Cardiac muscle cell (in vitro differentiated cells and primary cell): Measurements from ENCODE around the gene COL15A1. TPM values are rescaled to one million over a fixed set of nuclear protein-coding genes. Genes with fewer than 3 reads are reported as not detected.

ENCODE experiments used
- DNase-seq, 2 donors: peaks; one replicate each; pipeline versions ENCODE4 v3.0.0 to v3.0.0-alpha.2; 2010 to 2017; ENCODE audit warnings: low read depth in 1 of 2, low spot score in 1 of 2
- H3K27ac ChIP-seq: fragments of 200-600 bp; sonication (generic); 2 replicates; pipeline ENCODE4 v1.5.1; 2016
- H3K27me3 ChIP-seq: fragments of 200-600 bp; sonication (generic); 2 replicates; pipeline ENCODE4 v1.6.0; 2016; ENCODE audit warnings: control low read depth
- H3K36me3 ChIP-seq: fragments of 200-600 bp; sonication (generic); 2 replicates; pipeline ENCODE4 v1.5.1; 2016; ENCODE audit warnings: control low read depth
- H3K4me1 ChIP-seq: fragments of 200-600 bp; sonication (generic); 2 replicates; pipeline ENCODE4 v1.8.1; 2017; ENCODE audit warnings: low read depth, mild to moderate bottlenecking, mixed run types
- H3K4me3 ChIP-seq: fragments of 200-600 bp; sonication (generic); 2 replicates; pipeline ENCODE4 v1.5.1; 2016; ENCODE audit warnings: mild to moderate bottlenecking
- H3K9me3 ChIP-seq: fragments of 200-600 bp; sonication (generic); 2 replicates; pipeline ENCODE4 v1.5.1; 2017; ENCODE audit warnings: low read depth, mild to moderate bottlenecking, control low read depth
- CTCF ChIP-seq: IDR thresholded peaks from 2 replicates; pipeline ENCODE4 v1.5.1; 2012; ENCODE audit warnings: low read depth, mild to moderate bottlenecking, low read length
- polyA plus RNA-seq: library from polyadenylated mRNA; unstranded; fragments of >200 nt; fragmentation: Nextera tagmentation; extraction: Ambion mirVana; gene quantifications from 2 replicates; pipeline ENCODE4 v1.2.1, GENCODE V29; 2016
- total RNA-seq: library from RNA; depleted of rRNA; stranded (reverse); fragments of >200 nt; gene quantifications from 2 replicates; pipeline ENCODE4 v1.2.3, GENCODE V29; 2016

The COL15A1 gene
- total and polyA plus RNA-seq, 2 experiments from 2014 or later = 0.74 to 1.3 TPM

- Histone ChIP-seq H3K4me3 (no peak overlapping the region), H3K4me1 (no peaks in the 10 kb centered on the region), H3K9me3 (no peaks in the 10 kb centered on the region), H3K36me3 (no peaks in the 10 kb centered on the region), H3K27ac (no peak overlapping the region), H3K27me3 (no peaks in the 10 kb centered on the region)
- no peak for DNase-seq
- no peak for TF ChIP-seq CTCF
Observed at GRCh38 chr9:98962181-98962560, 18.5 kb downstream of the COL15A1 start.

GRCh38 chr9:98962861-98963260 lies 19.2 kb downstream of the COL15A1 start:
- H3K27me3 ChIP-seq = no peaks in the 10 kb centered on the region
- H3K27ac ChIP-seq = no peak overlapping the region
- H3K36me3 ChIP-seq = no peaks in the 10 kb centered on the region
- TF ChIP-seq CTCF = no peak
- H3K4me1 ChIP-seq = no peaks in the 10 kb centered on the region
- DNase-seq = peak; percentile 7 to 15
- H3K9me3 ChIP-seq = no peaks in the 10 kb centered on the region
- H3K4me3 ChIP-seq = no peak overlapping the region

GRCh38 chr9:98964201-98964600 lies 20.5 kb downstream of the COL15A1 start:
- H3K9me3 ChIP-seq = no peaks in the 10 kb centered on the region
- no peak overlapping the region for H3K27ac ChIP-seq

GRCh38 chr9:98964911-98965336 lies 21.2 kb downstream of the COL15A1 start:
- Histone ChIP-seq H3K27ac (no peak overlapping the region), H3K36me3 (no peaks in the 10 kb centered on the region)
- no peak for DNase-seq

More at GRCh38 chr9:98964201-98964600, 20.5 kb downstream of the COL15A1 start:
- H3K36me3 ChIP-seq = no peaks in the 10 kb centered on the region
- no peaks in the 10 kb centered on the region for H3K4me1 ChIP-seq
- DNase-seq = no peak
- no peak for TF ChIP-seq CTCF
- no peaks in the 10 kb centered on the region for H3K27me3 ChIP-seq
- no peak overlapping the region for H3K4me3 ChIP-seq

GRCh38 chr9:98966676-98967075 lies 23.0 kb downstream of the COL15A1 start:
- Histone ChIP-seq H3K9me3 (no peaks in the 10 kb centered on the region), H3K4me3 (no peak overlapping the region), H3K36me3 (no peaks in the 10 kb centered on the region), H3K27ac (no peak overlapping the region), H3K27me3 (no peaks in the 10 kb centered on the region), H3K4me1 (no peaks in the 10 kb centered on the region)
- no peak for TF ChIP-seq CTCF
- no peak for DNase-seq

More at GRCh38 chr9:98964911-98965336, 21.2 kb downstream of the COL15A1 start:
- H3K27me3 ChIP-seq = no peaks in the 10 kb centered on the region
- H3K4me1 ChIP-seq = no peaks in the 10 kb centered on the region
- TF ChIP-seq CTCF = no peak
- H3K4me3 ChIP-seq = no peak overlapping the region
- no peaks in the 10 kb centered on the region for H3K9me3 ChIP-seq

- no peak for DNase-seq
Observed at GRCh38 chr9:98967257-98967656, 23.6 kb downstream of the COL15A1 start.

More at GRCh38 chr9:98967257-98967656, 23.6 kb downstream of the COL15A1 start:
- Histone ChIP-seq H3K27me3 (no peaks in the 10 kb centered on the region), H3K36me3 (no peaks in the 10 kb centered on the region), H3K9me3 (no peaks in the 10 kb centered on the region), H3K4me3 (no peak overlapping the region), H3K4me1 (no peaks in the 10 kb centered on the region), H3K27ac (no peak overlapping the region)
- TF ChIP-seq CTCF = no peak
